Cerebellar nuclear complex (tissue), 1 donor: ENCODE data around the gene RNLS.
"Not testable (repeated sequence)": the region's sequence is repeated elsewhere in the genome, so short reads cannot be mapped to it uniquely, and the experiment has no call there.

Experiments used
- DNase-seq, 2 experiments: peaks; one replicate each; lab custom pipeline; 2025; lab: John Stamatoyannopoulos, UW

The RNLS gene

DNA sequence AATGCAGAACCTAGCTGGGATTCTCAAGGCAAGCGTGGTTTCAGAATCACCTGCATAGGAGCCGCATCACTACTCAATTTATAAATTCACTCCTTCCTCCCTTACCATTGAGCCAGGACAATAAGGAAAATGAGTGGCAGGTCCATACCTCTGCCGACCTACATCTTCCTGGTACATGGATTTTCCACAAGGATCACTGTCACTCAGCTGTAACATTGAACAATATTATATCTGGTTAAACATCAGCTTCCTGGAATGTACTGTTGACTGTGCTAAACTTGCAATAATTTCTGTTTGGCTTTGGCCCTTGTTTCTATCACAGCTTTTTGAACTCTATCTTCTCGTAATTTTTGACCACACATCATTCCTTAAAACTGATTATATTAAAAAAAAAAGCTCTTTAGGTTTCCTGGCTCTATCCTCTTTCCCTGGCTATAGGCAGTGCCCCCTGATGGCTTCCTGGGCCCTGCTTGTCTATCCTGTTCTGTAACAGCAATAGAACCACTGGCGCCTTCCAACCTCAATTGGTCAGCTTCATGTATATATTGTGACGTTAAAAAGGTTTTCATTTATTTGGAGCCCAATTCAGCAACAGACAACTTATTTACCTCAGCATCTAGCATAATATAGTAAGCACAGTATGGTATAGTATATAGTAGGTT, 59.2 kb downstream of the RNLS start:
- DNase-seq = no peak

DNA sequence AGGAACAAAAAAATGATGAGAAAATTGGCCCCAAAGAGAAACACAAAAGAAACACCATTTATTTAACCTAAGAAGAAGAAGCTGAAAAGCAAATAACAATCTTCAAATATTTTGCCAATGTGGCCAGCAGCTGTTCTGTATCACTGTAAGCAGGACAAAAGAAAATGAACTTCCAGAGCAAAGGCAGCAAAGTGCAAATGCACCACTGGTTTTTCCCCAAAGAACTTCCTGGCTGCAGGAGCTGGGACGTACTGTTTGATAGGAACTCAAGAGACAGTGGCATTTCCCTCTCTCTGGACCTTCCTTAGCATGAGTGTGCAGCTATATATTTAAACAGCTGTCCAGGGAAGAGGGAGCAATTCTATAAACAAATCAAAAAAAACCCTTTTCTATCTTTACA, 60.4 kb downstream of the RNLS start:
- no peak for DNase-seq

- DNase-seq = no peak
Measured at GRCh38 chr10:88521791-88522190, 61.3 kb downstream of the RNLS start.

DNA sequence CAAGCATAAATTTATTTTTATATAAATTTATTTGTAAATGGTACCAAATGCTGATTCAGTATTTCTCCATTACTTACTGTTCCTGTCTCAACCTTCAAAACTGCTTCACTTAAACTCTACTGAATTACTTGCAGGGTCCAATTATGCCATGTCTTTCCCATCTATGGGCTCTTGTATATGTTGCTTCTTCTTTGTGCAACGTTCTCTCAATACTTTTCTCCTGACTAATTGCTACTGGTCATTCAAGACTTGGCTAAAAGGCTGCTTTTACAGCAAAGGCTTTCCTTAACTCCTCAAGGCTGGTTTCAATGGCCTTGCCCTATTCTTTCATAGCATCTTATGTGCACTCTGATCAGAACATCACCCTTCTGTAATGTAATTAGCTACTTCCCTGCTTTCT, 67.9 kb downstream of the RNLS start:
- no peak for DNase-seq

DNA sequence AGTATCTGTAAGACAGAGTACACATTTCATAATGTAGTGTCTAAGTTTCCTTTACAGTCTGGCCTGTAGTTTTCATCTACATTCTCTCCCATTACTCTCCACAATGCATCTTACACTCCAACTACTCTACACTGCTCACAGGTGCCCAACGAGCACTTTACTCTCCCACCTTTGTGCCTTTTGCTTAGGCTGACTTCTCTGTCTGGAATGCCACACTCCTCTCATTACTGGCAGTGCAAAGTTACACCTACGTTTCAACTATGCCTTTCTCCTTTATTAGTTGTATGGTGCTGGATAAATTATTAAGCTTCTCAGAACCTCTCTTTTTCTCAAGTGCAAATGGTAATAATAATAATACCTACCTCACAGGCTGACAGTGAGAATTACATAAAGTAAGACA, 70.5 kb downstream of the RNLS start:
- no peak for DNase-seq

DNA sequence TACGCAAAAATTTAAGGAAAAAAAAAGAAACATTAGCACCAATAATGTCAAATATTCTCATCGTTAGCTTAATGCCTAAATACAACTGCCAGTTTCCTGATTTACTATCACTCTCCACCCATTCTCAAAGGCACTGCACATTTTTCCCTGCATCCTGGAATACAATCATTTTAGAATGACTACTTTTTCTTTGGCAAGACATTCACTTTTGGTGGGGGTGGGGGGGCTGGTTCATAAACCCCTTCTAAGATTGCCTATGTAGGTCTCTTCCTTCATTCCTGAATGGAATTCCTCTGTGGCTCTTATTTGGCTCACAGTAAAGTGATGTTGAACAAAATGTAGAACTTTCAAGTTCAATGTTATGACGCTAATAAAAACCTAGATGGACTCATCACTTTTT, 74.3 kb downstream of the RNLS start:
- no peak for DNase-seq

DNA sequence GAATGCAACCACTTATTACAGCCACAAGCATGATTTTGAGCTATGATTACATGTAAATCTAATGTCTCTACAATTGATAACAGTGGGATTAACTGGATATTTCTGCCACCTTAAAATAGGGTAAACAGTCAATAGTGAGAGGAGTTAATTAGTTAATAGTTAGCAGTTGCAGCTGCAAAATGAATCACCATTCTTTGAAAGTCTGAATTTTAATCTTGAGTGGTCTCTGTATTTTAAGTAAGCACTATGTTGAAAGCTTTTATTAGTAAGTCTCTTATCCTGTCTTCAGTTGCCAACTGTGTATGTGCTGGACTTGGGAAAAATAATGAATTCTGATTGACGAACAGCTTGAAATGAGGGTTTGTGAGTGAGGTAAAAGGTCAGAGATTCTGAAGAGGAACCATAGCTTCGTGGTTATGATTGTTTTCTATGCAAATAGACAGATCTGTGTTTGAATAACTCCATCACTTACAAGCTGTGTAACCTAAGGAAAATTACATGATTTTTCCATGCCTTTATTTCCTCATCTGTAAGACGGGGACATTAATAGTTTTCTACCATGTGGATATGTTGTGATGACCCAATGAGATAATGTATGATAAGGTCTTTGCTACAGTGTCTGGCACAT, 75.2 kb downstream of the RNLS start:
- DNase-seq = no peak

GRCh38 chr10:88507404-88507803, 75.7 kb downstream of the RNLS start:
- no peak for DNase-seq

- DNase-seq = no peak
Measured at GRCh38 chr10:88505680-88506215, 77.4 kb downstream of the RNLS start.

GRCh38 chr10:88505265-88505664, 77.9 kb downstream of the RNLS start:
- no peak for DNase-seq

DNA sequence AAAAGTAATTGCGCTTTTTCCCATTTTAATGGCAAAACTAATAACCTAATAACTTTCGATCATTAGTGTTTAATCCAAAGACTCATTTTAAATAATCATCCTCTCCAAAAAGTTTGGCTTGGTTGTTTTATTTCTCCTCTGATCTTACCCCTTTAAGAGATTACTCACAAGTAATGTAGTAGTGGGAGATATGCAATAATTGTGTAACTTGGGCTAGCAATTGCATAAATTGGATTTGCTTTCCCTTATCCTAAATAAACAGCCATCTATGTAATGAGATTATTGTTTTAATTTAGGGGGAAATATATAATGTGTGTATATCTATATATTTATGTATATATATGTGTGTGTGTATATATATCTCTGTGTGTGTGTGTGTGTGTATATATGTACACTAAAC, 82.5 kb downstream of the RNLS start:
- DNase-seq = no peak

DNA sequence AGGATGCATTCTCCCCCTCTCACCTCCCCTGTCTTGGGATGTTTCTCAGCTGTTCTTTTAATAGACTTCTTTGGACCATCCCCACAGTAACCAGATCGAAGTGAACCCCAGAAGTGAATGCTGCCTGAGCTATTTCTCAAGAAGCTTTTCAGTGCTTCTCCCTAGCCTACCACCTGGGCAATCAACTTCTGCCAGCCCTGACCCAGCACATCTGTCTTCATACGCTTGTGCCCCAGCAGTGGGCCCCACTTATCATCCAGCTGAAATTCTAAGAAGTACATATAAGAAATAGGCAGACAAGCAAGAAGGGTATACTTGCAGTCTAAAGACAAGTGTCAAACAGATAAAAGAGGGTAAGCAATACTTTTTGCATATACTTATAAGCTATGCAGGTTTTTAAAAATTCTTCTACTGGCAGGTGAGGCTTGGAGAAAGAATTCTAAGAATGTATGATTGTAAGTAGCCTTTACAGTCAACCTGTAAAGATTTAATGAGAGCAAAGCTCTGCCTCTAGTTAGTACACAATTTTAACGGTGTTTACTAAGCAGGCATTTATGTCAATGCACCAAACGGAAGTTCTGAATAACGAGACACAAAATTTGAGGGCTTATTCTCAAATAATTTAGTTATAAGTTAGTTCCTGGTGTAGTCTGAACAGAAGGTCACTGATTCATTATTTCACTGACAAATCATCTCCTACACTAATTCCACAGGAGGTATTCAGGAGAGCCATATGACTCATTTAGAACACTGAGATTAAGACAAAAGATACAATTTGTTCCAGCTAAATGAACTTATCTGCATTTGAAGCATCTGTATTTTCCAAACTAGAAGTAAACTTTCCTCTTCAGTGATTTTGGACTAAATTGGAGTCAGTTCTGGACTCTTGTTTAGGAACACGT, 83.3 kb downstream of the RNLS start:
- DNase-seq = no peak

DNA sequence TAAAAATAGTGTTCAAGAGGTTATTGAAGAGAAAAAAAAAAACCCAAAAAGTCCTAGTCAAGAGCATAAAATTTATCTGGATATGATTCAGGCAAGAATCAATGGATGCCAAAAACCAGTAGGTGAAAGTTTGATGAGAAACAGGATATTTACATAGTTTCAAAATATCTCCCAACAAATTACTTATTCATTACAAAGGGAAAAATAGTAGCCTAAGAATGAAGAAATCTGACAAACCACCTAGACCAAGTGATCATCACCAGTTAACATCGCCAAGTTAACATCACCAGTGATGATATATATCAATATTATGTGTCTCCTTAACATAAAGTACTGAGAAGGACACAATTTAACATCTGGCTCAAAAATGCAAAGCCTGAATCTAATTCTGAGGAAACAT, 85.2 kb downstream of the RNLS start:
- no peak for DNase-seq

DNA sequence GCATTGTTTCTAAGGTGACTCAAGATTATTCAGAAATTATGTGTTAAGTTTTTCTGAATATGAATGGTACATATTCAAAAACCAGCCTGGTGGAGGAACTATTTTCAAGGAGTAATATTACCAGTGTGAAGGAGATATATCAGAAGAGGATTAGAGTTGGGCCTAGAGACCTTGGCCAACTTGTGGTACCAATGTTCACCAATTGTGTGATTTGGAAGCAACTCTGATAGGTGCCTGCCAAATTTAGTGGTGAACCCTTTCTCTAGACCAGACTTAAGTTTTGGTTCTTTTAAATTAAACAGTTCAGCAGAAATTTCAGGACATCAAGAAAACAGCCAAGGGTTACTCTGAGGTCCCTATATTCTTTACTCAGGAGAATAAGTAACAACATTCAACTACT, 88.6 kb downstream of the RNLS start:
- DNase-seq = no peak

DNA sequence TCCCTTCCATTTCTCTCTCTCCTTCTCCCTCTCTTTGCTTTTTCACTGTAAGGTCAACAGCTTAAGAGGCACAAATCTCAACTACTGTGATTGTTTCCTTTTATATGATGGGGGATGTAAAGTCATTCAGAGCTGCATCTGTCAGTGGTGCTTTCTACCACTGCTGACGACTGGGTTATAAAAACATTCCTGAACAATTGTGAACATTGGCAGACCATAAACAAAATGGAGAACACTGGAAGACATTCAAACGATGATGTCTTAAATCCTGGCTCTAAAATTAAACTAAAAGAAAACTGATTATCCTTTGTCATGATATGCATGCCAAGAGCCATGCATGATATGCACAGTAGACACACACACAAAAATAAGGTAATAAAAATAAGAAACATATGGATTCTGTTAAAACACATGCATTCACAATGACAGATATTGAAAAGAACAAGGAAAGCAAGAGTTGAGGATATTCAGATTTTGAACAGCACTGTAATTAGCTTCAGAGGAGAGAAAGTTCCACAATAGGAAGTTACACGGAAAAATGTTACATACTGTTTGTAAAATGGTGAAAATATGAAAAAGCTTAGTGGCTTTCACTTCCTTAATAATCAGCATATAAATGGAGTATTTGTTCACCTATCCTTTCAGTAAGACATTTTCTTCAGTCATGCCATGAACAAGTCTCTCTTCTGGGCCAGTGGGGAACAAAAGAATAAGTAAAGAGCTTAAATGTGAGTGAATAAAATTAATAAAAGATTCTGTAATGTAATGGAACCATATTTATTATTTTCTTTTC, 89.2 kb downstream of the RNLS start:
- no peak for DNase-seq

GRCh38 chr10:88491314-88491713, 91.8 kb downstream of the RNLS start:
- DNase-seq = no peak

GRCh38 chr10:88490231-88490980, 92.7 kb downstream of the RNLS start:
- no peak for DNase-seq

DNA sequence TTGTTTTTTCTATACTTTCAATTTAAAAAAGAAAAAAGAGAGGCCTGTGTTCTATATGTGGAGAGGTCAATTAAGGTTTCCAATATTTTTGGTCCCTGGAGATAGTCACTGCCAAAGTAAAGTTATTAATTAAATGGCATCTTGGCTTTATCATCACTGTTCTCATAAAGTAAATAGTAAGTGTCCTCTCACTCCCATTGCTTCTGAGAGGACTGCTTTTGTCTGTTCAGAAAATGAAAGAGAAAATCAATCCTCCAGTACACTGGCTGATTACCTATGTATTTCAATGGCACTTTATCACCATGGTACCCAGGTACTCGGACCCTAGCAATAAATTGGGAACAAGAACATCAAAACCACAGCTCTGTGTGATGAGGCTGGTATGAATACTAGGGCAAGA, 94.0 kb downstream of the RNLS start:
- DNase-seq = no peak

- not testable (repeated sequence) for DNase-seq
Measured at GRCh38 chr10:88486816-88487215, 96.3 kb downstream of the RNLS start.

GRCh38 chr10:88482220-88482619, 100.9 kb downstream of the RNLS start:
- DNase-seq = no peak

DNA sequence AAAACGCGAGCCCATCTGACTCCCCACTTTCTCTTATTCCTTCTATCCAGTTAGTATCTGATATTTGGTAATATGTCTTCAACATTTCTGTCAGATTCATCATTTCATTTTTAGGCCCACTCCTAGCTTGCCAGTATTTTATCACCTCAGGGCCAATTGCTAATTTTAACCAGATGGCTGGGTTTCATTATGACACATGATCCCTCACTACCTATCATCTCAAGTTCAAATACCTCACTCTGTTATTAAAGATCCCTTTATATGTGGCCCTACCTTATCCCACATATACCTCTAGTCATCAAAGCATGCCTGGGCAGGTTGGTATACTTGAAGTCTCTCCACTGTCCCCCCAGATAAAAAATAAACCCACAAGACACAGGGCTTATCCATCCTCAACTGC, 104.9 kb downstream of the RNLS start:
- no peak for DNase-seq
